Neutrophil (primary cell): ENCODE results near the gene CNTN4.

ENCODE experiments used
- H3K27ac ChIP-seq: fragments of 200-600 bp; sonication (generic); 2 replicates; pipeline ENCODE4 v1.5.1; 2016; ENCODE audit warnings: mild to moderate bottlenecking, moderate library complexity
- H3K27me3 ChIP-seq: fragments of 200-600 bp; sonication (generic); 2 replicates; pipeline ENCODE4 v1.6.0; 2016; ENCODE audit warnings: mild to moderate bottlenecking
- H3K36me3 ChIP-seq: fragments of 200-600 bp; sonication (generic); 2 replicates; pipeline ENCODE4 v1.5.1; 2017
- H3K4me1 ChIP-seq, 2 experiments: fragments of 200-600 bp in 1 of 2; sonication (generic) in 1 of 2; 1 replicate in 1 of 2; 2 replicates in 1 of 2; pipeline versions ENCODE4 v1.5.1 to v1.6.1; 2013 to 2016; ENCODE audit warnings: low read depth in 1 of 2, low read length in 1 of 2, mild to moderate bottlenecking in 1 of 2, moderate library complexity in 1 of 2; ENCODE audit not compliant: control insufficient read depth in 1 of 2, insufficient read depth in 1 of 2
- H3K4me3 ChIP-seq, 2 experiments: fragments of 200-600 bp in 1 of 2; sonication (generic) in 1 of 2; 1 replicate in 1 of 2; 2 replicates in 1 of 2; pipeline ENCODE4 v1.5.1; 2013 to 2016; ENCODE audit warnings: low read depth in 1 of 2, low read length in 1 of 2, mild to moderate bottlenecking in 1 of 2, moderate library complexity in 1 of 2
- H3K9me3 ChIP-seq: fragments of 200-600 bp; sonication (generic); 2 replicates; pipeline ENCODE4 v1.5.1; 2016
- CTCF ChIP-seq: fragments of 200-600 bp; sonication (generic); IDR thresholded peaks from 2 replicates; pipeline ENCODE4 v1.5.1; 2016; ENCODE audit warnings: antibody characterized with exemption

CNTN4 gene

GRCh38 chr3:2301361-2301760, 202.7 kb downstream of the CNTN4 start:
- no peak for TF ChIP-seq CTCF
- H3K27me3 ChIP-seq, result no peaks in the 10 kb centered on the region
- H3K27ac ChIP-seq, result no peak overlapping the region
- no peak overlapping the region for H3K4me3 ChIP-seq
- H3K36me3 ChIP-seq, result no peaks in the 10 kb centered on the region
- H3K9me3 ChIP-seq, result peaks cover 4% of the 10 kb centered on the region
- H3K4me1 ChIP-seq, result no peaks in the 10 kb centered on the region

GRCh38 chr3:2303566-2303965, 204.9 kb downstream of the CNTN4 start:
- no peak overlapping the region for H3K27ac ChIP-seq
- TF ChIP-seq CTCF, result no peak
- H3K36me3 ChIP-seq, result no peaks in the 10 kb centered on the region
- no peak overlapping the region for H3K4me3 ChIP-seq
- no peaks in the 10 kb centered on the region for H3K4me1 ChIP-seq
- H3K9me3 ChIP-seq, result peaks cover 4% of the 10 kb centered on the region
- no peaks in the 10 kb centered on the region for H3K27me3 ChIP-seq

GRCh38 chr3:2311022-2311421, 212.4 kb downstream of the CNTN4 start:
- no peak for TF ChIP-seq CTCF
- H3K9me3 ChIP-seq, result no peaks in the 10 kb centered on the region

DNA sequence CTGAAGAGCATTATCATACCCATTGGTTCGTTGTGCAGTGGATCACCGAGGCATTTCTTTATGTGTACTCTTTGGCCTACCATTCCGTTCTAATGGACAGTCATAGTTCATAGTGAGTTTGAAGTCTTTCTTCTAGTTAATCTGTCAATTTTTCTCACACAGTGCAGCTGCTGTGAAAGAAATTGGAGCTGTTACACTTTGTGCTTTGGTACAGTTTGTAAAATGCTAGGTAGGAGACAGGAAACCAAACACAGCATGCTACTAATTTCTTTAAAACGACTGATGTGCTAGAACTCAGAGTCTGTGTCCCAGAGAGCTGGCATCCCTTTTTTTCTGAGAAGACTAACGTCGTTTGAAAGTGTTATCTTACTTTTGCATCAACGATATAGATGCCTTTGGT, 218.9 kb downstream of the CNTN4 start:
- Histone ChIP-seq H3K27me3 (no peaks in the 10 kb centered on the region), H3K4me1 (no peaks in the 10 kb centered on the region), H3K27ac (no peak overlapping the region), H3K36me3 (no peaks in the 10 kb centered on the region), H3K9me3 (no peaks in the 10 kb centered on the region), H3K4me3 (no peak overlapping the region)
- TF ChIP-seq CTCF, result no peak

More at GRCh38 chr3:2311022-2311421, 212.4 kb downstream of the CNTN4 start:
- no peaks in the 10 kb centered on the region for H3K27me3 ChIP-seq
- no peak overlapping the region for H3K4me3 ChIP-seq
- no peaks in the 10 kb centered on the region for H3K36me3 ChIP-seq
- H3K4me1 ChIP-seq, result no peaks in the 10 kb centered on the region
- no peak overlapping the region for H3K27ac ChIP-seq

DNA sequence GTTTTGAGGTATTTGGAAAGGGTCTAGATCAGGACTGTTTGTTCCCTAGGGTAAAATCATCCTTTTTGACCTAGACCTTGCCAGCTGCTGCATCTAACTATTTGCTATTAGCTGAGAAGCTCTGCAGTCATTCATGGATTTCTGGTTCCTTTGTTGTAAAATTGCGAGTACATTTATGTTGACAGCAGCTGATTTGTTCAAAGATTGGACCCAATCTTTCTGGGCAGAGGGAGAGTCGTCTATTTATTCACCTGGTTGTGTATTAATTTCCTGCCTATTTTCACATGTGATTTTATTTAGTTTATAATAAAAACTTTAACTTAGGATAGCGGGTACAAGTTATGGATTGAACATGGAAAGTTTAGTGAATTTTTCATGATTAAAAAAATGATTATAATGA, 236.3 kb downstream of the CNTN4 start:
- H3K27ac ChIP-seq, result no peak overlapping the region
- no peaks in the 10 kb centered on the region for H3K9me3 ChIP-seq
- H3K4me1 ChIP-seq, result no peaks in the 10 kb centered on the region
- no peaks in the 10 kb centered on the region for H3K27me3 ChIP-seq
- no peak overlapping the region for H3K4me3 ChIP-seq
- no peaks in the 10 kb centered on the region for H3K36me3 ChIP-seq
- no peak for TF ChIP-seq CTCF
